Neuron (in vitro differentiated cells): ENCODE results near the gene AGAP1.
"Not testable (repeated sequence)": the region's sequence is repeated elsewhere in the genome, so short reads cannot be mapped to it uniquely, and the experiment has no call there.

ENCODE experiments used
- H2AFZ ChIP-seq: one replicate; pipeline ENCODE4 v1.6.1; 2013; ENCODE audit warnings: low read depth, mild to moderate bottlenecking, inconsistent platforms, low read length, moderate library complexity
- H3K27me3 ChIP-seq: one replicate; pipeline ENCODE4 v1.6.1; 2013; ENCODE audit warnings: low read length; ENCODE audit not compliant: insufficient read depth
- H3K36me3 ChIP-seq: one replicate; pipeline ENCODE4 v1.6.1; 2013; ENCODE audit warnings: low read length; ENCODE audit not compliant: insufficient read depth
- H3K4me1 ChIP-seq: one replicate; pipeline ENCODE4 v1.6.1; 2013; ENCODE audit warnings: low read length; ENCODE audit not compliant: insufficient read depth
- H3K4me3 ChIP-seq: 2 replicates; pipeline ENCODE4 v1.5.1; 2013; ENCODE audit warnings: mild to moderate bottlenecking, low read length, moderate library complexity
- H3K9me3 ChIP-seq: one replicate; pipeline ENCODE4 v1.6.1; 2013; ENCODE audit warnings: low read length

Gene AGAP1

GRCh38 chr2:235936493-235936892, 442.6 kb downstream of the AGAP1 start:
- H2AFZ ChIP-seq: no peak overlapping the region
- H3K4me1 ChIP-seq: peaks cover 18% of the 10 kb centered on the region
- H3K36me3 ChIP-seq: peaks cover 25% of the 10 kb centered on the region
- peaks cover 11% of the 10 kb centered on the region for H3K9me3 ChIP-seq
- H3K4me3 ChIP-seq: no peak overlapping the region
- no peaks in the 10 kb centered on the region for H3K27me3 ChIP-seq

DNA sequence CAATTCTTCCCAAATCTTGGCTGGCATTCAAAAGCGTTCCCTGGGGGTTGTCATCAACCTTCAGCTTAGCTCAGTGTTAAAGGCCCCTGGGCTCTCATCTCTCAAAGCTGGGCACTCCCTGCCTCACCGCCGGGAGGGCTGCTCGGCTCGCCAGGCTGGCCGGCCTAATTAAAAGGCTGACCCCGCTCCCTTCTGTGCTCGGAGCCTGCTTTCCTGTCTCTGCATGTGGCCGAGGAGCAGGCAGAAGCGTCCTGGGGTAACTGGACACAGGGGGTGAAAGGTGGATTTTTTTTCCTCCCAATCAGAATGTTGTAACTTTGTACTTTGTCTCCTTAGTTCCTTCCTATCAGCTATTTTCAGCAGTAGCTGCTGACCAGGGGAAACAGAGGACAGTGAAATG, 443.2 kb downstream of the AGAP1 start:
- Histone ChIP-seq H3K27me3 (no peaks in the 10 kb centered on the region), H3K9me3 (peaks cover 13% of the 10 kb centered on the region), H3K4me3 (no peak overlapping the region), H3K36me3 (peaks cover 19% of the 10 kb centered on the region), H3K4me1 (peaks cover 18% of the 10 kb centered on the region), H2AFZ (no peak overlapping the region)

DNA sequence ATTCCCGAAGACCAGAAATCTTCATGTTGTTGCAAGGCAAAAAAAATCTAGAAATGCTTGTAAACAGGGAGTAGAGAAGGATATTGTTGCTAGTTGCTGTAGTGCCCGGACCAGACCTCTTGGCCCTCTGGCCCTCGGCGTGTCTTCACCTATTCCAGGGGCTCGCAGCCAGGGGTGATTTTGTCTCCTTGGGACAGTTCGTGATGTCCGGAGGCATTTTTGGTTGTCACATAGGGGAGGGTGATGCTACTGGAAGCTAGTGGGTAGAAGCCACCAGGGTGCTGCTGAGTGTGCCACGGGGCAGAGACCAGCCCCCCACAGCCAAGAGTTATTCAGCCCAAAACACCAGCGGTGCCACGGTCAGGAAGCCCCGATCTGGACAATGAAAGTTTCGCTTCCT, 443.7 kb downstream of the AGAP1 start:
- peaks cover 18% of the 10 kb centered on the region for H3K4me1 ChIP-seq
- peaks cover 13% of the 10 kb centered on the region for H3K9me3 ChIP-seq
- H3K36me3 ChIP-seq: peaks cover 15% of the 10 kb centered on the region
- no peak overlapping the region for H2AFZ ChIP-seq
- no peaks in the 10 kb centered on the region for H3K27me3 ChIP-seq
- H3K4me3 ChIP-seq: no peak overlapping the region

GRCh38 chr2:235937936-235938335, 444.1 kb downstream of the AGAP1 start:
- Histone ChIP-seq H3K4me3 (no peak overlapping the region), H3K27me3 (no peaks in the 10 kb centered on the region), H3K4me1 (peaks cover 18% of the 10 kb centered on the region), H3K36me3 (peaks cover 15% of the 10 kb centered on the region), H2AFZ (no peak overlapping the region), H3K9me3 (peaks cover 13% of the 10 kb centered on the region)

- no peak overlapping the region for H3K4me3 ChIP-seq
- H2AFZ ChIP-seq: no peak overlapping the region
- peaks cover 13% of the 10 kb centered on the region for H3K9me3 ChIP-seq
- H3K36me3 ChIP-seq: peaks cover 15% of the 10 kb centered on the region
- peaks cover 18% of the 10 kb centered on the region for H3K4me1 ChIP-seq
- H3K27me3 ChIP-seq: no peaks in the 10 kb centered on the region
These were observed 444.8 kb downstream of the AGAP1 start for GRCh38 chr2:235938611-235939010.

GRCh38 chr2:235939471-235939870, 445.6 kb downstream of the AGAP1 start:
- H3K36me3 ChIP-seq: peaks cover 8% of the 10 kb centered on the region
- H3K4me1 ChIP-seq: peaks cover 18% of the 10 kb centered on the region
- H2AFZ ChIP-seq: no peak overlapping the region
- no peaks in the 10 kb centered on the region for H3K27me3 ChIP-seq
- no peak overlapping the region for H3K4me3 ChIP-seq
- H3K9me3 ChIP-seq: peaks cover 11% of the 10 kb centered on the region

GRCh38 chr2:235940330-235940729, 446.5 kb downstream of the AGAP1 start:
- Histone ChIP-seq H3K27me3 (no peaks in the 10 kb centered on the region), H3K36me3 (peaks cover 6% of the 10 kb centered on the region)

DNA sequence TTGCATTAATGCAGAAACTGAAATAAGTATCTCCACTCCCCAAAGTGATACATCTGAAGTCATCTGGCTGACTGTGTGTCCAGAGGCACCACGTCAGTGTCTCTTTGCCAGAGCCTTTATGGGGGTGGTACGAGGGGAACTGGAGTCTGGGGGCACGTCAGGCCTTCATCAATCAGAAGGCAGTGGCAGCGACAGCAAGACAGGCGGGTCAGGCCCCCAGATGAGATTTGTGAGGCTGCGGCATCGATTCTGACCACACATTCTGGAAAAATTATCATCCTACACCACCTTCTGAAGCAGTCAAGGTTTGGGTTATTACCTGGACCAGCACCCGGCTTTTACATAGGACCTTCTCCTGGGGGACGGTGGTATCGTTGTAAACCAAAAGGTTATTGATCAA, 450.7 kb downstream of the AGAP1 start:
- no peaks in the 10 kb centered on the region for H3K27me3 ChIP-seq
- H2AFZ ChIP-seq: no peak overlapping the region
- no peak overlapping the region for H3K4me3 ChIP-seq
- no peaks in the 10 kb centered on the region for H3K36me3 ChIP-seq
- peaks cover 5% of the 10 kb centered on the region for H3K9me3 ChIP-seq
- H3K4me1 ChIP-seq: peaks cover 15% of the 10 kb centered on the region

More at GRCh38 chr2:235940330-235940729, 446.5 kb downstream of the AGAP1 start:
- Histone ChIP-seq H3K4me1 (peaks cover 18% of the 10 kb centered on the region), H3K9me3 (peaks cover 11% of the 10 kb centered on the region), H3K4me3 (no peak overlapping the region), H2AFZ (no peak overlapping the region)

GRCh38 chr2:235945608-235946140, 451.8 kb downstream of the AGAP1 start:
- peaks cover 15% of the 10 kb centered on the region for H3K4me1 ChIP-seq
- H2AFZ ChIP-seq: no peak overlapping the region
- no peaks in the 10 kb centered on the region for H3K27me3 ChIP-seq
- no peaks in the 10 kb centered on the region for H3K36me3 ChIP-seq
- no peak overlapping the region for H3K4me3 ChIP-seq
- peaks cover 5% of the 10 kb centered on the region for H3K9me3 ChIP-seq

DNA sequence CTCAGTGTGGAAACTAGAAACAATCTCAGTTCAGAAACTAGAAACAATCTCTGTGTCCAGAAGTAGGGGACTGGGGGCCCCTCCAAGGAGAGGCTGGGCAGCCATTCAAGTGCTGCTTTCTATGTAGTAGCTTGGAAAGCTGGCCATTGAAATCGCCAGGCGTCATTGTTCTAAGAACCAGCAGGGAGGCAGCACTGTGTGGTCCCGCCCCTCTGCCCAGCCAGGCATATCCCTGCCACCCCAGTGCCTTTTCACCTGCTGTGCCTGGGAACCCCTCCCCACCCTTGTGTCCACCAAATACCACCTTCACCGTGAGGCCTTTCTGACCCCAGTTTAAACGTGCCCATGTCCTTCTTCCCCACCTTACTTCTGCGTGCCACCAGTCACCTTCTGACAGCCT, 452.7 kb downstream of the AGAP1 start:
- no peak overlapping the region for H2AFZ ChIP-seq
- H3K36me3 ChIP-seq: no peaks in the 10 kb centered on the region
- no peaks in the 10 kb centered on the region for H3K27me3 ChIP-seq
- peaks cover 3% of the 10 kb centered on the region for H3K9me3 ChIP-seq
- H3K4me1 ChIP-seq: peaks cover 21% of the 10 kb centered on the region
- no peak overlapping the region for H3K4me3 ChIP-seq

DNA sequence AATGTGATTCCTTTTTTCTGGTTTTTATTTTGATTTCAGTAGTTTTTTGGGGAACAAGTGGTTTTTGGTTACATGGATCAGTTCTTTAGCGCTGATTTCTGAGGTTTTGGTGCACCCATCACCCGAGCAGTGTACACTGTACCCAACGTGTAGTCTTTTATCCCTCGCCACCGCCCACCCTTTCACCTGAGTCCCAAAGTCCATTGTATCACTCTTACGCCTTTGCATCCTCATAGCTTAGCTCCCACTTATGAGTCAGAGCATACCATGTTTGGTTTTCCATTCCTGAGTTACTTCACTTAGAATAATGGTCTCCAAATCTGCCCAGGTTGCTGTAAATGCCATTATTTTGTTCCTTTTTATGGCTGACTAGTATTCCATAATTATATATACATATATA, 453.2 kb downstream of the AGAP1 start:
- peaks cover 21% of the 10 kb centered on the region for H3K4me1 ChIP-seq
- H3K4me3 ChIP-seq, H3K36me3 ChIP-seq, H2AFZ ChIP-seq, H3K9me3 ChIP-seq, H3K27me3 ChIP-seq: not testable (repeated sequence)

DNA sequence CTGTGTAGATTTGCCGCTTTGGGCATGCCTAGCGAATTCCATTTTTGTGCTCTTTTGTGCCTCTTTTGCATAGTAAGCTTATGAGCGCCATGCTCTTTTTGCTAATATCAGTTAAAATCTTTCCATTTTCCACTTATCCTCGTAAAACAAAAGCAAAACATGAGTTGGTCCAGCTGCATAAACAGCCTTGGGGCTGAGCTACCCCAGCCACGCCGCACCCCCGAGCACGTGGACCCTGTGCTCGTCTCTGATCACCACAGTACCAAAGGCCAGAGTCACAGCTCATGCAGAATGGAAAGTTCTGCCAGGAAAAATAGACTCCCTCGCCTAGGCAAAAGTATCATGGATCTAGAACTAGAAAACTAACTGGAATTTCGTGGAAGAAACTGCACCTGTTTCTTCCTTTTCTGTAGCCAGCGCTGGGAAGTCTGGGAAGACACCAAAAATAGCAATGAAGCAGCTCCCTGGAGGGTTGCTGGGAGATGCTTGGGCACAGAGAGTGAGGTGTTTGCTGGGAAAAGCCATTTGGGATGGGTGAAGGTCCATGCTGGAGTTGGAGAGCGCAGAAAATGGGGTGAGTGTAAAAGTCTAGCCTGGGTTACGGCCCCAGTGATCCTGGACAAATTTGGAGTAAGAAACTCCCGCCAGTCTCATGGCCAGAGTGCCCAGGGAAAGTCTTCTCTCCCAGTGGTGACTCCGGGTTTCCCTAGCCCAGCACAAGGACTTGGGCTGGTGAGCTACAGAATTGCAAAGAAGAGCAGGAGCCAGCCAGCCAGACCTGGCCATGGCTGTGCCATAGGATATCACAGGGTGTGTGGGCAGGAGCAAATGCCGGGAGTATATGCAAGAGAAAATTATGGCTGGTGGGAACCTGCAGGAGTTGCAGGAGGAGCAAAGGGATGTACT, 456.0 kb downstream of the AGAP1 start:
- Histone ChIP-seq H3K4me1 (peaks cover 21% of the 10 kb centered on the region), H3K4me3 (no peak overlapping the region), H3K36me3 (peaks cover 4% of the 10 kb centered on the region), H2AFZ (no peak overlapping the region), H3K27me3 (no peaks in the 10 kb centered on the region), H3K9me3 (peaks cover 2% of the 10 kb centered on the region)

GRCh38 chr2:235950473-235950809, 456.6 kb downstream of the AGAP1 start:
- H3K9me3 ChIP-seq: peaks cover 2% of the 10 kb centered on the region
- H3K36me3 ChIP-seq: peaks cover 6% of the 10 kb centered on the region
- no peak overlapping the region for H2AFZ ChIP-seq
- no peak overlapping the region for H3K4me3 ChIP-seq
- H3K4me1 ChIP-seq: peaks cover 21% of the 10 kb centered on the region
- no peaks in the 10 kb centered on the region for H3K27me3 ChIP-seq
